A549 treated with DMSO at 1 μM for 4 hours (cell line): ENCODE data around the gene SPDYE6. TPM values are rescaled to one million over a fixed set of nuclear protein-coding genes. Genes with fewer than 3 reads are reported as not detected.

Experiments
- total RNA-seq: library from RNA; stranded (reverse); fragments of 200-300 nt; extraction: Qiagen RNA extraction; gene quantifications from 5 replicates; pipeline ENCODE4 v1.2.3, GENCODE V29; 2022; ENCODE audit warnings: low read depth

SPDYE6 gene
- not detected in 5 replicates for total RNA-seq

GRCh38 chr7:102356344-102356743 lies at the start of gene SPDYE6:
Gene SPDYE6, minus strand, starts transcription at chr7:102356444. Its CDS starts 421 bp downstream, at chr7:102356023.

GRCh38 chr7:102395873-102396709 lies 39.8 kb upstream of the SPDYE6 start, which contains the start of gene PRKRIP1:
Gene PRKRIP1, plus strand, starts transcription at chr7:102396363. Its CDS starts 49 bp downstream, at chr7:102396412.

Other genes with a start within 250 kb of the SPDYE6 start
- 1.9 to 3.6 TPM (median 3.1 TPM) in 5 replicates for gene SH2B2, start 69.6 kb downstream of the SPDYE6 start, total RNA-seq
- gene PRKRIP1, start 39.9 kb upstream of the SPDYE6 start, total RNA-seq = 22.2 to 25.8 TPM (median 24.3 TPM) in 5 replicates
- 32.8 to 42.5 TPM (median 36.7 TPM) in 5 replicates for gene ORAI2, start 77.1 kb upstream of the SPDYE6 start, total RNA-seq
- 11.1 to 12.7 TPM (median 12.3 TPM) in 5 replicates for gene ALKBH4, start 108.4 kb upstream of the SPDYE6 start, total RNA-seq
- 21.3 to 35.3 TPM (median 30.8 TPM) in 5 replicates for gene LRWD1, start 108.5 kb upstream of the SPDYE6 start, total RNA-seq
- gene POLR2J, start 122.5 kb upstream of the SPDYE6 start, total RNA-seq = 97.2 to 129 TPM (median 106 TPM) in 5 replicates
- 1.4 to 1.9 TPM (median 1.7 TPM) in 5 replicates for gene RASA4B, start 161.3 kb upstream of the SPDYE6 start, total RNA-seq
- gene UPK3BL2, start 187.3 kb upstream of the SPDYE6 start, total RNA-seq = 1.1 to 3.8 TPM (median 3.1 TPM) in 5 replicates
- gene SPDYE2, start 194.8 kb upstream of the SPDYE6 start, total RNA-seq = 0.05 TPM in 1 of 5 replicates, not detected in the others
- 17.0 to 40.9 TPM (median 31.8 TPM) in 5 replicates for gene POLR2J3, start 216.1 kb upstream of the SPDYE6 start, total RNA-seq